Activated T-cell treated with anti-CD3 and anti-CD28 coated beads, Interleukin-2, amount 50 U/mL, for 4 hours (primary cell): ENCODE data around the gene ARSI. TPM values are rescaled to one million over a fixed set of nuclear protein-coding genes. Genes with fewer than 3 reads are reported as not detected.

Experiments
- ATAC-seq, 2 donors: fragments of 200-7000 bp; cut with Tn5 transposase; one replicate each; pipeline ENCODE4 v1.10.0; 2021
- DNase-seq: peaks from one replicate; pipeline ENCODE4 v3.0.0-alpha.2; 2020
- H3K27me3 Mint-ChIP-seq: one replicate; pipeline ENCODE4 v1.8.0; 2021; ENCODE audit warnings: low read depth, mixed read lengths
- H3K36me3 Mint-ChIP-seq: one replicate; pipeline ENCODE4 v1.8.0; 2022; ENCODE audit warnings: mixed read lengths; ENCODE audit not compliant: insufficient read depth
- H3K4me1 Mint-ChIP-seq: one replicate; pipeline ENCODE4 v1.8.0; 2021; ENCODE audit warnings: low read depth, mixed read lengths
- H3K4me3 Mint-ChIP-seq: one replicate; pipeline ENCODE4 v1.8.0; 2021; ENCODE audit warnings: mild to moderate bottlenecking, moderate library complexity, mixed read lengths
- H3K9me3 Mint-ChIP-seq: one replicate; pipeline ENCODE4 v1.8.0; 2021; ENCODE audit warnings: mixed read lengths
- total RNA-seq, 3 donors: library from RNA; stranded (reverse); gene quantifications; one replicate each; pipeline ENCODE4 v1.2.1, GENCODE V29; 2021

ARSI gene
- total RNA-seq, 3 donors from 2014 or later, result not detected

DNA sequence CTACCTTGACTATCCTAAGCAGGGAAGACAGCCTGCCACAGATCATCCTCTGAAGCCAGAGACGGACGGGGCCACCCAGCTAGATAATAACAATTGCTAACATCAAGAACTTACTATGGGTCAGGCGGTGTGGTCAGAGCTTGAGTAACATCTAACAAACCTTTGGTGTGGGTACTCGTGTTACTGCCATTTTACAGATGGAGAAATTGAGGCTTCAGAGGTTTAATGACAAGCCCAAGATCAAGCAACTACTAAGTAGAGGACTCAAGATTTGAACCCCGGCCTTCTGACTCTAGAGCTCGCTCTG lies 16.7 kb upstream of the ARSI start:
- no peaks in the 10 kb centered on the region for H3K4me1 Mint-ChIP-seq
- no peaks in the 10 kb centered on the region for H3K9me3 Mint-ChIP-seq
- DNase-seq, result no peak
- no peaks in the 10 kb centered on the region for H3K36me3 Mint-ChIP-seq
- H3K4me3 Mint-ChIP-seq, result no peak overlapping the region
- no peak for ATAC-seq
- no peaks in the 10 kb centered on the region for H3K27me3 Mint-ChIP-seq

DNA sequence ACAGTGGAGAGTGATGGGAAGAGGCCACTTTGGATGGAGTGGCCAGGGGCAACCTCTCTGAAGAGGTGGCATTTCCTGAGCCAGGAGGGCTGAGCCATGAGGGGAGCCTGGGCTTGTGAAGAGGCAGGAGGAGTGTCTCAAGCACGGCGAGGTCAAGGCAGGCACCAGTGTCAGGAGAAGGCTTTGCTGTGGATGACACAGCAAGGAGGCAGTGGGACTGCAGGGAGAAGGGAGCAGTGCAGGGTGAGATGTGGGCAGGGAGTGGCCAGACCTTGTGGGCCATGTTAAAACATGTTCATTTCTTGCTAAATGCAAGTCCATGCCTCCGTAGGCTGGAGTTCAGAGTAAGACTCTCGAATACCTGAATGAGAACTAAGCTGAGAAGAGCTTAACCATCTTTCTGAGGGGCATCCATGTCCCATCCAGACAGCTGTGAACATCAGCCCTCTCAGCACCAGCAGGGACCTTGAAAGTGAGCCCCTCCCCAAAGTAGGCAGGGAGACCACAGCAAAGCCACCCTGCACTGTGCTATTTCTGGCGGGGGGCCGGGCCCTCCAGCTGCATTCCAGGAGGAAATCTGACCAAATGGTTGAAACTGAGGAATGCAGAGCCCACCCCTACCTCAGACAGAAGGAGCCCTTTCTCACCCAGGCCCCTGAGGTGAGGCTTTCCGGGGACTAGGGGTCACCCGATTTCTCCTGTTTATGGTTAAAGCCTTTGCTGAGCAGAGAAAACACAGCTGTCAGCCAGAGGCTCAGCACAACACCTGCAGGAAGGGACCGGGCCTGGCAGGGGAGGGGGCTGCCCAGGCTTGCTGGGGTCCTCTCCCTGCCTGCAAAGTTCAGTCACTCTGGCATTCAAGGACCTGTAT lies 16.1 kb upstream of the ARSI start:
- no peaks in the 10 kb centered on the region for H3K4me1 Mint-ChIP-seq
- no peak for DNase-seq
- H3K27me3 Mint-ChIP-seq, result no peaks in the 10 kb centered on the region
- no peaks in the 10 kb centered on the region for H3K36me3 Mint-ChIP-seq
- no peak for ATAC-seq
- no peaks in the 10 kb centered on the region for H3K9me3 Mint-ChIP-seq
- H3K4me3 Mint-ChIP-seq, result no peak overlapping the region

DNA sequence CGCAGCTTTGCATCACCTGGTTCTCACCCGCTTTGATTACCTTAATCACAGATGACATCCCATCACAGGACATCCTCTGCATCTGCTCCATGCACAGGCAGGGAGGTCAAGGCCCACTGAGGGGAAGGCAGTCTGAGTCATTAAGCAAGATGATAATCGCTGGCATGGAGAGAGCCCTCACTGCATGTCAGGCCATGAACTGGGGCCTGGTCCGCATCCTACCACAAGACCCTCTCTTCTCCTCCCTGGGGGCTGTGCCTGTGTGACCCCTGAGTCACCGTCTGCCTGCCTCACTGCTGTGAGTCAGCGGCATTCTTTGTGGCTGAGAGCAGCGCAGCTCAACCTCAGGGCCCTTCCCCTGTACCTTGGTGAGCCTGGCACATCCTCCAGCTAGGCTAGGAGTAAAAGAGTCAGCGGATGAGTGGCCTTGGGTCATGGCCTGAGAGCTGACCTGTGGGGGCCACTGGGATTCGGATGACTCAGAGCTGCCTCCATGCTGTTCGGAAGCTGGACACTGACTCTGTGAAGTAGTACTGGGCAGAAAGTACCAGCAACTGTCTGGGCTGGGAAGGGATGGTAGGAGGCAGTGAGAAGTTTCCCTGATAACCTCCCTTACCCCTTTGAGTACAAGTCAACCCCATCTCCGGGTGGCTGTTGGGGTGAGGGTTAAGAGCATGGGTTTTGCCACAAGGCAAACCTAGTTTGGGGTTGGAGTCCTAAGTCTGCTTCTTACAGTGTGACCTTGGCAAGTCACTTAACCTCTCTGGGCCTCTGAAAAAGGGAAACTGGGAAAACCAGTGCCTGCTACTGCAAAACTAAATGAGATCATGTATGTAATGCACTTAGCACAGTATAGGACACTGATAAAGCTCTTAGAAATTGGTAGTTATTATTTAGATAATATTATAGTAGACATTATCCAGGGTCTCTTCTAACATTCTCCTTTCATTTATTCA lies 14.6 kb upstream of the ARSI start:
- ATAC-seq, result peak; percentile 51 to 56
- H3K27me3 Mint-ChIP-seq, result no peaks in the 10 kb centered on the region
- no peaks in the 10 kb centered on the region for H3K36me3 Mint-ChIP-seq
- H3K4me1 Mint-ChIP-seq, result no peaks in the 10 kb centered on the region
- DNase-seq, result no peak
- H3K4me3 Mint-ChIP-seq, result no peak overlapping the region
- no peaks in the 10 kb centered on the region for H3K9me3 Mint-ChIP-seq

DNA sequence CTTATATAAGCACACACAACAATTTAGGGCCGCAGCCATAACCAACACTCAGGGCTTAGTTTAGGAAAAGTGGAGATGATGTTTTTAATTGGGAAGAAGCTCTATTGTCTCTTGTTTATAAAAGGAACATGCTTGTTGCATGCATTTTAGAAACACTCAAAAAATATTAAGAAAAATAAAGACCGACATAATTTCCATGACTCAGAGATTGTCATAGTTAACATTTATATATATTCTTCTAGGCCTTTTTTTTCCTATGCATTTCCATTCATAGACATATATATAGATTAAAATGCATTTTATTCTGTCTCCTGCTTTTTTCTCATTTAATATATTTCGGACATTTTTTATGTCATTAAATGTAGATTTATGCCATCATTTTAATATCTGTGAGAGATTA lies 13.6 kb upstream of the ARSI start:
- H3K9me3 Mint-ChIP-seq, result no peaks in the 10 kb centered on the region
- H3K36me3 Mint-ChIP-seq, result no peaks in the 10 kb centered on the region
- H3K4me1 Mint-ChIP-seq, result no peaks in the 10 kb centered on the region

DNA sequence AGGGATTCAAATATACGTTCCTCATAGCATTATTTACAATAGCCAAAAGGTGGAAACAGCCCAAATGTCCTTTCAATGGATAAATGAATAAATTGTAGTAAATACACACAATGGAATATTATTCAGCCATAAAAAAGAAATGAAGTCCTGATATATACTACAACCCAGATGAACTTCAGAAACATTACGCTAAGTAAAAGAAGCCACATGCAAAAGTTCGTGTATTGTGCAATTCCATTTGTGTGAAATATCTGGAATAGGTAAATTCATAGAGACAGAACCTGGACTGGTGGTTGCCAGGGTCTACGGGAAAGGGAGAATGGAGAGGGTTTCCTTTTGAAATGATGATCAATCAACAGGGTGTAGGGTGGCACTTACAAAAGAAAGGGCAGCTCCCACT lies 12.5 kb upstream of the ARSI start:
- H3K9me3 Mint-ChIP-seq, result no peaks in the 10 kb centered on the region
- DNase-seq, result no peak
- no peaks in the 10 kb centered on the region for H3K27me3 Mint-ChIP-seq

More for the DNA sequence above, 13.6 kb upstream of the ARSI start:
- H3K4me3 Mint-ChIP-seq, result no peak overlapping the region
- no peak for ATAC-seq
- DNase-seq, result no peak
- no peaks in the 10 kb centered on the region for H3K27me3 Mint-ChIP-seq

DNA sequence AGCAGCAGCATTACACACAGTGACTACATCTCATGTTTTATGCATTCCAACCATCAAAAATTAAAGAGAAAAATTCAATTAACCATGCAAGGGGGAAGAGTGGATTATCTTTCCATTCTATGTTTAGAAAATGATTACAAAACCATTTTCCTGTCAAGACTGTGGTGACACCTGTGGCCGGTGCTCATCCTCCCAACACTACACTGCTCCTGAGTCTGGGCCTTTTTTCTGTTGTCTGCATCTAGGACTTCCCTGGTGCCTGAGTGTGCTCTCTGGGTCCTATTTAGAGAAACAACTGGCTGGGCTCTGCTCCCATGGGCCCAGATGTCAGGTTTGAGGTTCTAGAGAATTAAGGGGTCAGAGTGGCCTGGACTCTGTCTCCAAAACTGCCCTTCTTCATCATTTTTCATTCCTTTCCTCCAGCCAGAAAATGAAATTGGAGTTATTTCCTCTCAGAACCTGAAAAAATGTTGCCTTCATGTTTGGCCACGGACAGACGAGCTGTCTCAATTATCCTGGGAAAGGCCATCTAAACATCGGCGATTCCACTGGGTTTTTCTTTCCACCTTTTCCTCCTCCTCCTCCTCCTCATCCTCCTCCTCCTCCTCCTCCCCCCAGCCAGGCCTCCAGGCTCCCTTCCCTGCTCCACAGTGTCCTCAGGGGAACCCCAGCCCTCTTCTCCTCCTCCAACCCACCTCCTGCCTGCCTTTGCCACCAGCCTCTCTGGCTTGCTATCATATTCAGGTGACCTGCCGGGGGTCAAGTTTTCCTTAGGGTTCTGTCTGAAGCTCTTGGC lies 11.4 kb upstream of the ARSI start:
- Mint-ChIP-seq H3K9me3 (no peaks in the 10 kb centered on the region), H3K4me1 (no peaks in the 10 kb centered on the region), H3K4me3 (no peak overlapping the region), H3K36me3 (no peaks in the 10 kb centered on the region), H3K27me3 (no peaks in the 10 kb centered on the region)
- no peak for DNase-seq
- no peak for ATAC-seq

More for the DNA sequence above, 12.5 kb upstream of the ARSI start:
- no peaks in the 10 kb centered on the region for H3K4me1 Mint-ChIP-seq
- H3K4me3 Mint-ChIP-seq, result no peak overlapping the region
- no peak for ATAC-seq
- H3K36me3 Mint-ChIP-seq, result no peaks in the 10 kb centered on the region

DNA sequence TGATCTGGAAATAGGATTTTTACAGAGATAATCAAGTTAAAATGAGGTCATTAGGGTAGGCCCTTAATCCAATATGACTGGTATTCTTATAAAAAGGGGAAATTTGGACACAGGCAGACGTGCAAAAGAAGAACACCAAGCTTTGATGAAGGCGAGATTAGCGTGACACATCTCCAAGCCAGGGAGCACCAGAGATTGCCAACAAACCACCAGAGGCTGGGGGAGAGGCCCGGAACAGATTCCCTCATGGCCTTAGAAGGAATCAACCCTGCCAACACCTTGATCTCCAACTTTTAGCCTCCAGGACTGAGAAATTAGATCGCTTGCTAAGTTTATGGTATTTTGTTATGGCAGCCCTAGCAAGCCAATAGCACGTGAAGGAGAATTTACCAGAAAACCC lies 10.8 kb upstream of the ARSI start:
- Mint-ChIP-seq H3K9me3 (no peaks in the 10 kb centered on the region), H3K4me3 (no peak overlapping the region), H3K4me1 (no peaks in the 10 kb centered on the region), H3K27me3 (no peaks in the 10 kb centered on the region), H3K36me3 (no peaks in the 10 kb centered on the region)
- ATAC-seq, result no peak
- DNase-seq, result no peak

DNA sequence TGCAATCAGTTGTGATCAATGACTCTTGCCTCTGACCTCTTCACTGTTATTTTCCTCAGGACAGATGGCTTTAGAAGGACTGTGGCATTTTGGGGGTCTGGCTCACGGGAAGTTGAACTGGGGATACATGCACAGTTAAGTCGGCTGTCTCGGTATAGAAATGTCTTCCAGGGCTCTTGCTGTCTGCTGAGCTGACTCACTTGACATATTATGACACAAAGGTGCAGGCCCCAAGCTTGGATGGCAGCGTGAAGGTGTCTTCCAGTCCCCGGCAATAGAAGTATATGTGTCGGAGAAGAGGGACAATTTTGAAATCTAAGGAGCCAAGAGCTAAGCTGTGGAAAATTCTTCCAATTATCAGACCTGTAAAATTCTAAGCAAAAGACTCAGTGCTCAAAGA lies 9.8 kb upstream of the ARSI start:
- Mint-ChIP-seq H3K4me1 (no peaks in the 10 kb centered on the region), H3K27me3 (no peaks in the 10 kb centered on the region), H3K4me3 (no peak overlapping the region), H3K9me3 (no peaks in the 10 kb centered on the region), H3K36me3 (no peaks in the 10 kb centered on the region)
- DNase-seq (no peak), ATAC-seq (no peak)

DNA sequence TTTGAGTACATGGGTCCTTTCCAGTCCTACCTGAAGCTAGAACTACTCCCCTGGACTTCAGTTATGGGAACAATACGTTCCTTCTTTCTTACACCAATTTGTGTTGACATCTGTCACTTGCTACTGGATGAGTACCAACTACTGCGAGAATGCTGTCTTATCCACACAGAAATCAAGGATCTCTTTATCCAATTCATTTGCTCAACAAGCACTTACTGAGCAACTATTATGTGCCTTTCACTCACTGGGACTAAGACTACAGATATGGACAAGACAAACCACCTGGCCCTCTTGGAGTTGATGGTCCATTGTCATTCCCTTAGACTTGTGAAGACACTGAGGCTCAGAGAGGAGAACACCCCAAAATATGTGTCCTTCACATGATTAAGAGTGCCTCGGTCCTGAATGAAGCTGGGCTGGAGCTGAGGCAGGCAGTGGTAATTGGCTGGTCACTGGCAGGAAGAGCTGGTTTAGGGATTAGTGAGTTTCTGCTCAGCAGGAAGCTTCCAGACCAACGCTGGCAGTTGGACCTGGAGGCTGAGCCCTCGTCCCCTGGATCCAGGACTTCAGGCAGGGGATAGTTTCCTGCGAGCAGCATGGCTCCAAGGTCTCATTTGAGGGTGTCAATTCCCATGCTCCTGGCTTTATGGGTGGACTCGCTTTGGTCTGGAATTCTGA lies 8.4 kb upstream of the ARSI start:
- no peak overlapping the region for H3K4me3 Mint-ChIP-seq
- H3K27me3 Mint-ChIP-seq, result no peaks in the 10 kb centered on the region
- H3K4me1 Mint-ChIP-seq, result no peaks in the 10 kb centered on the region
- DNase-seq, result no peak
- no peak for ATAC-seq
- H3K9me3 Mint-ChIP-seq, result no peaks in the 10 kb centered on the region
- H3K36me3 Mint-ChIP-seq, result no peaks in the 10 kb centered on the region

DNA sequence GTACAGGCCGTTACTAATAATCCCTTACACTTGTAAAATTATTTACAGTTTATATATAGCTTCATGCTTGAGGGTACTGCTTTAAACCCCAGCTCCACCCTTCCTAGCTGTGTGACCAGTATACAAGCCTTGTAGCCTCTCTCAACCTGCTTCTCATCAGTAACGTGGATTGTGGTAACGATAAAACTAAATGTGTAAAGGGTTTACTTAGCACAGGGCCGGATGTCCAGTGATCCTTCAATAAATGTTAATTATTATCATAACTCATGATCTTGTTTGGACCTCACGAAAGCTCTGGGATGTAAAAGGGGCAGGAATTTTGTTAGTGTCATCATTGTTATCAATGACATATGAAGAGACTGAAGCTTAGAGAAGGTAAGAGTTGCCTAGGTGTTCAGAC lies 7.5 kb upstream of the ARSI start:
- H3K4me1 Mint-ChIP-seq, result peaks cover 2% of the 10 kb centered on the region
- no peaks in the 10 kb centered on the region for H3K27me3 Mint-ChIP-seq
- ATAC-seq, result no peak
- H3K9me3 Mint-ChIP-seq, result no peaks in the 10 kb centered on the region
- no peaks in the 10 kb centered on the region for H3K36me3 Mint-ChIP-seq
- no peak overlapping the region for H3K4me3 Mint-ChIP-seq
- DNase-seq, result no peak

DNA sequence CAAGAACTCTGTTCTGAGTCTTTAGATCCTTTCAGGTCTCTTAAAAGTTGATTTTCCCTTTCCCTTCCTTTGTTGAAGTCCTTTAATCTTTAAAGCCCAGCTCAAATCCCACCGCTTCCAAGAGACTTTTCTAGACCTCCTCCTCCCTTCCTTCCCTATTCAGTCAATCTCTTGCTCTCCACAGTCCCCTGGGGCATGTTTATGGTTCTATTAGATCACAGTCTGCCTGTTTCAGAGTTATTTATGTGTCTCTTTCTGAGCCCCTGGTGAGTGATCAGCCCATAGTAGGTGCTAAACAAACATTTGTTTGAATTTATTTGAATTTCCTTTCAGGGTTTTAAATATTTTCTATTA lies 7.2 kb upstream of the ARSI start:
- H3K9me3 Mint-ChIP-seq, result no peaks in the 10 kb centered on the region
- peaks cover 2% of the 10 kb centered on the region for H3K4me1 Mint-ChIP-seq
- no peaks in the 10 kb centered on the region for H3K36me3 Mint-ChIP-seq
- no peaks in the 10 kb centered on the region for H3K27me3 Mint-ChIP-seq
- H3K4me3 Mint-ChIP-seq, result no peak overlapping the region
- ATAC-seq, result no peak
- DNase-seq, result no peak

DNA sequence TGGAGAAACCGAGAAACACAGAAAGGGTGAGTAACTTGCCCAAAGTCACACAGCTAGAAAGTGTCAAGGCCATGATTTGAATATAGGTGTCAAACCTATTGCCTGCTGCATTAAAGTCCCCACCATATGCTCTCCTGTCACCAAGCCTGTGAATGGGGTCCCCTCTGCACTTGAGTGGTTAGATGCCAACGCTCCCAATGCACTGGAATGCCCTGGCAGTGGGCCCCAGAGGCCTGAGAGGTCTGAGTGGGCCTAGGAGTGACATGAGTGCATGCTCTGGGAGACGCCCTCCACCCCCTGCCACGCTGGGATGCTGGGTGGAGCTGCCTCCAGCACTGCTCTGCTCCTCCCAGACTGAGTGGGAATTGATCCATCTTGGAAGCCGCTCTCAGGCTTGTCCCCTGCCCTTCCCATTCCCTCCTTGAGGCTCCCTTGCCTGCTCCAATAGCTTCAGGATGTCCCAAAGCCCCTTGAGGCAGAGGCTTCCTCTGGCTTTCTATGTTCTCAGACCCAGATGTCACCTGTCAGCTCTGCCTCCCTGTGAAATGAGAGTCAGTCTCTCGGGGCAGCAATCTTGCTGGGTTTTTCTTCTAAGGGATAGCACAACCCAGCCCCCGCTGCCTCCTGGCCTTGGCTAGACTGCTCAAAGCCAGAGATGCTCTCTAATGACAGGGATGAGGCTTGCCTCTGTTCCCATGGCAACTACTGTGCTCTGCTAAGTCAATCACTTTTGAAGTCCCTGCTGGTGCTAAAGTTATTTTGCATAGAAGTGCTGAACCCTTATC lies 6.6 kb upstream of the ARSI start:
- Mint-ChIP-seq H3K27me3 (no peaks in the 10 kb centered on the region), H3K9me3 (no peaks in the 10 kb centered on the region), H3K4me1 (peaks cover 2% of the 10 kb centered on the region), H3K4me3 (no peak overlapping the region), H3K36me3 (no peaks in the 10 kb centered on the region)
- DNase-seq (no peak), ATAC-seq (no peak)

DNA sequence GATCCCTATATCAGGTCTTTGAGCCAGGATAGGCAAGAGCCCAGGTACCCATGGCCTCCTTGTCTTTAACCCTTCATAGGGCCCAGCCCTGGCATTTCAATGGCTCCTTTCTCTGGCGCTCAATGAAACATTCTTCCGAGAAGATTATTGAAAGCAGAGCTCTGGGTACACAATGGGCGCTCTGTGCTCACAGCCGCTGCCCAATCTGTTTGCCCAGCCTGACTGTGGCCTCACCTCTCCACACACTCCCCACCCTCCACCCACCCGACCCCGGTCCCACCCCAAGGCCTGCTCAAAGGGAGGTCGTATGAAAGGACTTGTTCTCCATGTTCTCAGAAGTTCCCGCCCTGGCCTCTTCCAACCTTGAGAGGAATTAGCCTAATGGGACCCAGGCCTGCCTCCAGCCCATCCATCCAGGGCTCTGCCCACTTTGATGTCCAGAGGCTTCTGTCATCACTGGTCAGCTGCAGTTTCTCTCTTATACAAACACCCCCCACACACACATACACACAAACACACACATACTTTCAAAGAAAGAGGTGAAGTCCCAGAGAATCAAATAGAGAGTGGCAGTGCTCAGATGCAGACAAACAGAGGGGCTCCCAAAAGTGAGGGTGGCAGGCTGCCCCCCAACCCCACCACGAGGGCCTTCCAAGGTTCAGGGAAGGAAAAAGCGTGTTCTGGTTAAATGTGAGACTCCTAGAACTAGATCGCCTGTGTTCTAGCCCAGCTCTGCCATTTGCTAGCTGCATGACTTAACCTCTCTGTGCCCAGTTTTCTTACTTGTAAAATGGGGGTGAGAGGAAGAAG lies 5.1 kb upstream of the ARSI start:
- ATAC-seq (no peak), DNase-seq (no peak)
- no peak overlapping the region for H3K4me3 Mint-ChIP-seq
- peaks cover 10% of the 10 kb centered on the region for H3K27me3 Mint-ChIP-seq
- peaks cover 2% of the 10 kb centered on the region for H3K4me1 Mint-ChIP-seq
- no peaks in the 10 kb centered on the region for H3K36me3 Mint-ChIP-seq
- H3K9me3 Mint-ChIP-seq, result no peaks in the 10 kb centered on the region
